ENCODE results near the gene TSHZ2. TPM values are rescaled to one million over a fixed set of nuclear protein-coding genes. Genes with fewer than 3 reads are reported as not detected.
"Not testable (repeated sequence)": the region's sequence is repeated elsewhere in the genome, so short reads cannot be mapped to it uniquely, and the experiment has no call there.

TSHZ2 gene
- polyA plus RNA-seq, 3 donors = 12.5 to 13.9 (median 13.7) TPM

DNA sequence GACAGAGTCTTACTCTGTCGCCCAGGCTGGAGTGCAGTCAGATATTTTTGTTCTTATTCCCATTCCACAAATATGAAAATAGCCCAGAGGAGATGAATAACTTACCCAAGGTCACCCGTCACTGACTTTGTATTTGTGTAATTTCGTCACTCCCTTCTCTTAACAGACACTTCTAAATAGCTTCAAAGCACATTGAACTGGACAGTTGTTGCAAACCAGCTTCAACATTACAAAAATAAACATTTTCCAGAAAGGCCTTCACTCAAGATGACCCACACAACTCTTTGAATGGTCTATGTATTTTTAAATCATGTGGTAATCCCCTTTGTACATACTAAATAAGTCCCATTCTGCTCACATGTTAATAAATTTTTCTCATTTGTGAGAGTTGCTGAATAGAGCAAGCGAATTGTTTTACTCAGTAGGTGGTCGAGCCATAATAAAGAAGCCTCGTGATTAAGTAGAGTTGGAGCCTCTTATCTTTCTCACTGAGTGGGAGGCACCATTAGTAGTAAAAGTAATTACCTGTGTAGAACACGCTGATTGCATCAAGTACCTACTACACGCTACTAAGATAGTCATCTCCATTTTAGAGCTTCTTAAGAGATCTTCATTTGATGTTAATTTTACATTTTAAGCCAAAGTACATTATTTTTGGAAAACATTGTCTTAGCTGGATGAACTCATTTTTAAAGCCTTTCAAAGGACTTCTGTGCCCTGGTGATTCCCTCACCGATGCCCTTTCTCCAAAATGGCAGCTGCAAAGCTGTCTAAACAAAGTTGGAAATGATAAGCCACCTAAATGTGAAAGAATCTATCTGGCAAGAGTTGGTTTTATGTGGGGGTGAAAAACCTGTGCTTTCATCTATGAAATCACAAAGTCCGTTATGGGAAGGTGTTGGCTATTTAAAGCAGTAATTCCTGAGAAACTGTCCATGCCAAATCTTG, 110.0 kb downstream of the TSHZ2 start:
- no peak for DNase-seq

DNA sequence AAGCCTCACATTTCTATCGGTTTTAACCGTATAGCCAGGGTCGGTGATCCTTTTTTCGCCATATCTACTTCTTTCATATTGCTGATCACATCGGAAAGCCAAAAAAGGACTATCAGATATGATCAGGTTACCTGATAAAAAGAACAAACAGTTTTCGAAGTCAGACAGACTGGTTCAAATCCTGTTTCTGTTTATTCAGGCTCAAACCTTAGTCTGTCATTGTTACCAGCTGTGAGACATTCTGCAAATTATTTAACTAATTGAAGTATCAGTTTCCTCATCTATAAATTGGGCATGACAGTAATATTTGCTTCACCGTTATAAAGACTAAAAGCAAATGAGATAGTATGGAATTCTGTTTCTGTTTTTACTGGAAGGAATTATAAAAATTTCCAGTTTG, 111.3 kb downstream of the TSHZ2 start:
- no peak for DNase-seq

DNA sequence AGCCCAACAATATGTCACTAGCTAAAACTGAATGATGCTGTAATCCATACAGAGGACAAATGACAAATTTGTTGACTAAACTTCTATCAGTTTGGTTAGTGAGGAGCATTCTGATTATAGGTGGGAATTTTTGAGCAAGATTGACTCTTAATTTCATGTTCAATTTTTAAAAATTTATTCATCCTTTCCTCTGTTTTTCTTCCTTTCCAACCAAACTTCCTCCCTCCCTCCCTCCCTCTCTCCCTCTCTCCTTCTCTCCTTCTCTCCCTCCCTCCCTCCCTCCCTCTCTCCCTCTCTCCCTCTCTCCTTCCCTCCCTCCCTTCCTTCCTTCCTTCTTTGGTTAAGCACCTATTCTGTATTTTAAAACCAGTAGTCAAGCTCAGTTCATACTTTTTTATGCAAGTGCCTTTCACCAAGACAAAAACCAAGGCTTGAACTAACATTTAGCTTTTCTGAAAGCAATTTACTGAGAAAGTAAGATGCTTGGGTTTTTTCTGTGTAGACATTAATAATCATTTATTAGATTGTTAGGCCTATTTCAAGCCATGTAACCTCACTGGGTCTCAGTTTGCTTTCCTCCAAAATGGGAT, 112.3 kb downstream of the TSHZ2 start:
- DNase-seq = no peak

DNA sequence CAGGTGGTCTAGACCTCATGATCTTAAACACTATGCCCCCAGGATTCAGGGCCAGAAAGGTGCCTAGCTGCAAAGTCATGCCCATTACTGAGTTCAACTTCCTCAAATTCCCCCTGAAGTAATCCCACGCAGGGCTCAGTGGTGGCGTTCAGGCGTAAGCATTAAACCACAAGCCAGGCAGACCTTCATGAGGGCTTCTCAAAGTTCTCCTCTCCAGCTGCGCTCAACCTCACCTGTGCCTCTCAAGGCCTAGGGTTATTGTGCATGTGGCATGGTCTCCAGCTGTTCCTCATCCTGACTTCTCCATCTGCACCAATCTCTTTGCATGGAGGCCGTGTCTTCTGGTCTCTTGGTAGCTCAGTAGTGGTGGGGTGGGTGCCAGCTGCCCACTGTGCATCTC, 113.6 kb downstream of the TSHZ2 start:
- no peak for DNase-seq

DNA sequence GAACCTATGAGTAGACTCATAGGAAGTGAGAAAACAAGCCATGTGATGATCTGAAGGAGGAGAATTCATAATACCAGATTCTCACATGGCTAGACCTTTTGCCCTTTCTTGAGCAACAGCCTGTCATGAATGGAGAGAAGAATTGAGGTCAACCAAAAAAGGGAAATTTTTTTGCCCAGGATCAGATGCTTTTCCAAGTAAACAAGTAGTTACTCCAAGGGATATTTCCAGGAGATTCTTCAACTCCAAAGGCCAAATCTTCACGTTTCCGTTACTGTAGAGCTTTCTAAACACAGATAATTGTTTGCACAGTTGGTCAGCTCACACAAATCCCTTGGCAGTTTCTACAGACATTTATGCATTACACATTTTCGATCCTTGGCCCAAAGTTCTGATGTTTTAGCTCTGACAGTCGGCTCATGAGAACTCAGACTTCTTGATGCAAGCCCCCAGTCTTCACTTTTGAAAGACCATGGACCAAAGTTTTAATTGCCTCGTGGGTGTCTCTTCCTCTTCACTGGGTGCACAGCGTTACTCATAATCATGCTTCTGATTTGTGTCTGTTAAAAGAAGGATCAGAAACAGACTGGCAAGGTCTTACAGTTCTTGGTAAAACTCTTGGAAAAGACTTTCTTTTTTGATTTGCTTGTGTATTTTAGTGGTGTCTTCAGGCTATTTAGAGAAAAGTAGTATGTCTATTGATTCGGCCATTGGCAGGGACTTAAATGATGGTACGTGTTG, 115.0 kb downstream of the TSHZ2 start:
- DNase-seq = no peak

DNA sequence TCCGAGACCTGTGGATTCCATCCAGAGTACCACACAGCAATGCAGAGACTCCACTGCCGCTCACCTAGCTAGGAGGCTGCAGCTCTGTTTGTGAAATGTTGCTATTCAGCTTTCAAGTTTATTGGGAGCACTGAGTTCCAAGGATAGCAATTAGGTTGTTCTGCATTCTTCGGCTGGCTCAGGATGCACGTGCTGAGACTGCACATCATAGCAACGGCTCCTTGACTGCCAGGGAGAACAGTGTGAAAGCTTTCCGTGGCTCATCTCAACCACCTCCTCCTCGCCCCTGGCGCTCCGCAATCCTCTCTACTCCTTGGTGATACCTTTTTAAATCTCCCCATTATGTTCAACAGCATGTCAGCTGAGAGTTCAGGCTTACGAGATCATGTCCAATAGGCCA, 116.6 kb downstream of the TSHZ2 start:
- DNase-seq = no peak

DNA sequence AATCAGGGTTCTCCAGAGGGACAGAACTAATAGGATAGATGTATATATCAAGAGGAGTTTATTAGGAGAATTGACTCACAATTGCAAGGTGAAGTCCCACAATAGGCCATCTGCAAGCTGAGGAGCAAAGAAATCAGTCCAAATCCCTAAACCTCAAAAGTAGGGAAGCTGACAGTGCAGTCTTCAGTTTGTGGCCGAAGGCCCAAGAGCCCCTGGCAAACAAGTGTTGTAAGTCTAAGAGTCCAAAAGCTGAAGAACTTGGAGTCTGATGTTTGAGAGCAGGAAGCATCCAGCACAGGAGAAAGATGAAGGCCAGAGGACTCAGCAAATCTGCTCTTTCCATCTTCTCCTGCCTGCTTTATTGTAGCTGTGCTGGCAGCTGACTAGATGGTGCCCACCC, 117.7 kb downstream of the TSHZ2 start:
- DNase-seq = not testable (repeated sequence)

DNA sequence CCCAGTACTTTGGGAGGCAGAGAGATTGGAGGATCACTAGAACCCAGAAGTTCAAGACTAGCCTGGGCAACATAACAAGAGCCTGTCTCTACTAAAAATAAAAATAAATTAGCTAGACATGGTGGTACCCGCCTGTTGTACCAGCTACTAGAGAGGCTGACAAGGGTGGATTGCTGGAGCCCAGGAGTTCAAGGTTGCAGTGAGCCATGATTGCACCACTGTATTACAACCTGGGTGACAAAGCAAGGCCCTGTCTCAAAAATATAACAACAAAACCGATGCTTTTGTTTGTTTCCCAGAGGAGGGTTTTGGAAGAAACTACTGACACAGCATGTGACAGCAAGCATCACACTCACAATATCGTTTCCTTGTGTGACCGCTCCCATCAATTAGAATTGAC, 119.6 kb downstream of the TSHZ2 start:
- no peak for DNase-seq

DNA sequence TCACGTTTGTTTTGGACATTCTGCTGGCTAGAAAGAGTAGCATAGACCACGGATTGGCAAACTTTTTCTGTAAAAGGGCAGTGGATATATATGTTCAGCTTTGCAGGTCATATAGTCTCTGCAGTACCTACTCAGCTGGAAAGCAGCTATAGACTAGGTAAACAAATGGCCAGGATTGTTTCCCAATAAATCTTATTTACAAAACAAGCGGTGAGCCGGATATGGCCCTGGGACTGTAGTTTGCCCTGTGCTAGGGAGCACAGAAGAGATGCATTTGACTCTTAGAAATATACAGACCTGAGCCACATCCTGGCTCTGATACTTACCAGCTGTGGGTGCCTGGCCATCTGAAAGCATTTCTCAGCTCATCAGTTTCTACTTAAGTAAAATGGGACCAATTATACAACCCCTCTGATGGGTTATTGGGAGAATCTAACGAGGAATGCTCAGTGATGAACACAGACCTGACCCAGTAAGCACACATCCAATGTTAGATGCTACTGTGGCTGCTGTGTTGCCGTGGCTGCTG, 120.7 kb downstream of the TSHZ2 start:
- DNase-seq = no peak

DNA sequence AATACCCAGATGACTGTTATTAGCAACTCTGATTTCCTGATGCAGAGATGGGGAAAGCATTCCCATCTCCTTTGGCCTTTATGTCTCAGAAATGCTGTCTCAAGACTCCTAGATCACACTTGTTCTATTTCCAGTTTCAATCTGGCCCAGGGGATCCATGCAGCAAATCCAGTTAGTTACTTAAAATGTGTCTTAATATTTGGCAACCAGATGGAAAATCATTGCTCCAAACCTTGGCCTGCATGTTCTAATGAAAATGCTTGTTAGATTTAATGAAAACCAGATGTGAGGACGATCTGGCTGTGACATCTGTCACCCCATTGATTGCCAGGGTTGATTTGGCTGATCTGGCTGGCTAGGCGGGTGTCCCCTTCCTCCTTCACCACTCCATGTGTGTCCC, 125.2 kb downstream of the TSHZ2 start:
- DNase-seq = no peak

DNA sequence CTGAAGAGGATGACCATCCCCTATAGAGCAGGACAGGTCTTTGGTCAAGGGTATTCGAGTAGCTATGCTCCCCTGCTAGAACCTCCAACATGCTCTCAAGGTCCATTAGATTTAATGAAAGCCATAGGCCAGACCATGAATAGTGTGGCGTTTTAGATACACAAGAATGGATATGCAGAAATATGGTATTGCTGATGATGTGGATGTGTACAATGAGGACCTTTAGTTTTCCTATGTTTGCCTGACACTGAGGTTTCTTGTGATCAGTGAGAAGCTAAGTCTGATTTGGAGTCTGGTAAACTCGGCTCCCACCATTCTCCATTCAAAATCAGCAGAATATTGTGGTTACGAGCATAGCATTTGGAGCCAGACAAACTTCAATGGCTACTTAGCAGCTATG, 125.6 kb downstream of the TSHZ2 start:
- DNase-seq = no peak

DNA sequence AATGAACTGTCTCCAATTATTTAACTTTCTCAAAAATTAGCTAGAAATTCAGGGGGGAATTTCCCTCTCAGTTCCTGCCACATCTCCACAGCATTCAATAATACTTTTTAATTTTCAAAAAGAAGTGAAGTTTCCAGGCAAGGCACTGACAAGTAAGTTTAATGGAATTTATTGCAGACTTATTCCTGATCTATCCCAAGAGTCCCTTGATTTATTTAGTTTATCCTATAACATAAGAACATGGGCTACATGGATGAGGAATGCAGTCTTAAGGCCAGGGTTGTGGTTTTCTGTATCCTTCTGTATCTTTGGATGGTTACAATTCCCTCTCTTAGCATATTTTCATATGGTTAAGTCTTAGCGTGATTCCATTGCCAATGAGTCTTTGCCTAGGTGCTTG, 126.5 kb downstream of the TSHZ2 start:
- DNase-seq = no peak

DNA sequence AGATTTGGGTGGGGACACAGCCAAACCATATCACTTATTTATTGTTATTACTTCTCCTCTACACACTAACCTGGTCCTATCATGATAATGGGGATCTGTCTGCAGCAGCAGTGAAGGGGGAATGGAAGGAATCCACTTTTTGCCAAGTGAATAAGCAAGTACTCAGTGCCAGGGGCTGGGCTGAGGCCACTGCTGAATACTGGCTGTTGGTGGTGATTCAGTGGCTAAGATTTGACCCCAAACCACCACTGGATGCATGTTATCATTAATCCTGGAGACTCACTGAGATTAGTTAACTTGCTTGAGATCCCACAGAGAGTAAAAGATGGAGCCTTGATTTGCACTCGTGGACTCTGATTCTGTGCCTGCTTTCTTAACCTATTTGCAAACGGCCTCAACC, 127.7 kb downstream of the TSHZ2 start:
- no peak for DNase-seq

DNA sequence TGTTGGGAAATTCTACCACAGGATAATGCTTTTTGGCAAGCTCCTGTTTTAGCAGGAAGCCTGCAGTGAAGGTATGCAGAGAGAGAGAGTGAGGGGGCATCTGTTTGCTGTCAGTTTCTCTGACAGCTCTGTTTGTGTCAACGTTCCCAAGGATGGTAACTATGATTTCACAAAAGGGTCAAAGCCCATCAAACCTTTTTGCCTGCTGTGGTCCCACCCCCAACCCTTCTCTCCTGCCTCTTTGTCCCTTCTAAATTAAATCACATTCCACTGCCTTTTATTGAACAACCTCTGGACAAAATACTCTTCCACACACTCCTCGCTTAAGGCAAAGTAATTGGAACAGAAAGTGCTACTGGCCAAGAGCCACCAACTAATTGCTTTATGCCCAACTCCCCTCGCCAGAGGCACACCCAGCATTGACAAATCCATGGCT, 128.3 kb downstream of the TSHZ2 start:
- DNase-seq = no peak

DNA sequence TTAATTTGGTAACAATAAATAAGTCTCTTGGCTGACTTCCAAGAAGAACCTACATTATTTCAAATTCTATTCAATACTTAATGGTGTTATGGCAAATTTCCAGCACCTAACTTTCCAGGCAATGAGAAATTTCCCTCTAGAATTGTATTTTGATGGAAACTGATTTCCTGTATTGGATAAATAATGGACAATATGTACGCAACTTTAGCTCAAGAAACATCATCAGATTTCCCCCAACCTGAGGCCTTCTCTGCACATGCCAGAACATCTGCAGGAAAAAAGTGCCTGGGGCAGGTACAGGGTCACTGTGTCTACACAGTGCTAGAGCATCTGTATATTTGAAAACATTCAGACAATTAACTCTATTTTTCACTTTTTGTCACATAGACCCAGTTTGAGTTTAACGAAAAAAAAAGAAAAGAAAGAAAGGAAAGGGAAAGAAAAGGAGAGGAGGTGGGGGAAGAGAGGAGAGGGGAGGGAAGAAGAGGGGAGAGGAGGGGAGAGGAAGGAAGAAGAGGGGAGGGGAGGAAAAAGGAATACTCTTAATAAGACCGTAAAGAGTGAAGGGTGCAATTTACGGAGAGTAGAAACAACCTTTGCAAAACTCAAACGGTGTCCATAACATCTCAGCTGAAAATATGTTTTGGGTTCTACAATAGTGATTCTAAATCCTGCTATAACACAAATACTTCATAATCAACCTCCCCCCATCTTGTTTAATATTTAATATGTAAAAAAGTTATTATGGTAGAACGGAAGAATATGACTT, 130.0 kb downstream of the TSHZ2 start:
- no peak for DNase-seq

DNA sequence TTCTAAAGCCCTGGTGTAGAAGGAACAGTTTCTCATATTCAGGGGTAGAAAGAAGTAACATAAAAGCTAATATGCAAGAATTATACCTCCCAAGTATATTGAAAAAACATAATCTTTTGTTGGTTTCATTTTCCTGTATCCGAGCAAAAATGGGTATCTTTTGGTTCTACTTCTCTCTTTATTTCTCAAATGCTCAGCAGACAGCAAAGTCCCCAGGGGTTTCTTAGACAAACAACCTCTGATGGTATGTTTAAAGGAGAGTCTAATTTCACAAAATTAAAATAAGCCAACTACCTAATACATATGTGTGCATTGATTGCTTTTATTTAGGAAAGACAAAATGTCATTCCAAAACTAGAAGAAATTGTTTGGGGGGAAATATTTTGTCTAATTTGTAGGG, 131.0 kb downstream of the TSHZ2 start:
- no peak for DNase-seq

DNA sequence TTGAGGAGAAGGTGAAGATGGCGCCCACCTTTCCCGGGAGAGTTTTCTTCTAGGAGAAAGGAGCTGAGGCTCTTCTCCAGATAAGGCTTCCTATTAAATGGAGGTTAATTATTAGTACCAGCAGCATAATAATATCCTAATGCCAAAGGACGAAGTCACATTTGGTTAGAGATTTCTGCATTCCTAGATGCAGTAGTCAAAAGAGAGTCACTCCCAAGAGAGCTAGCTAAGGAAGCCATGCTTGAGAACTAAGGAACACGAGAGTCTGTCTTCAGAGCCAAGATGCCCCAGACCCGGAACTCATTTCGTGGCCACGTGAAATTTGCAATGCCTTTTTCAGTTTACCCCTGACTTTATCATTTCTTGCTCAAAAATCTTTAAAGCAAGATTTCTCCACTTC, 132.7 kb downstream of the TSHZ2 start:
- DNase-seq = no peak

DNA sequence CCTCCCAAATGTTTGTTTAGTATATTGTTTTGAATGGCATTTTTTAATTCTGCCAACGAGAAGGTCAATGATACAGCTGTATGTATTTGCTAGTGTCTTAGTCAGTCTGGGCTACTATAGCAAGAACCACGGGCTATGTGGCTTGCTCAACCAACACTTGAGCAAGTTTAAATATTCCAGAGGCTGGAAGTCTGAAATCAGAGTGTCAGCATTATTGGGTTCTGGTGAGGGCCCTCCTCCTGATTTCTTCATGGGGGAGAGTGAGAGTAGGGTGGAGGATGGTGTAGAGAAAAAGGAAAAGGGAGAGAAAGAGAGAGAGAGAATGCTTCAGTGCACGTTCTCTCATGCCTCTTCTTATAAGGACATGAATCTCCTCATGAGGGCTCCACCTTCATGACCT, 144.6 kb downstream of the TSHZ2 start:
- no peak for DNase-seq

DNA sequence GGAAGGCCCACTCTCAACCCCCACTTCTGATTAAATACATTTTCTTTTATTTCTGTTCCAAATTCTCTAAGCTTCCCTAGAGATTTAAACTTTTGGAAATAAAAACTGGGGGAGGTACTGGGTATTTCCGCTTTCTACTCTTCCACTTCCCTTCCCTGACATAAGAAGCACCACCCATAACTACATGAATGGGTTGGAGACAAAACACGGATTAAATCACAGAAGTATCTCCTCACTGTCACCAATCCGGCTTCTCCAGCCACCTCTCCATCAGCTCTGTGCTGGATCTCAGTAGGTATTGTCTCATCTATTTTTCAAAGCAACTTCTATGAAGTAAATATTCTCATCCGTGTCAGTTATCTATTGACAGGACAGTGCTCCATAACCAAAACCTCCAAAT, 150.7 kb downstream of the TSHZ2 start:
- DNase-seq = no peak

DNA sequence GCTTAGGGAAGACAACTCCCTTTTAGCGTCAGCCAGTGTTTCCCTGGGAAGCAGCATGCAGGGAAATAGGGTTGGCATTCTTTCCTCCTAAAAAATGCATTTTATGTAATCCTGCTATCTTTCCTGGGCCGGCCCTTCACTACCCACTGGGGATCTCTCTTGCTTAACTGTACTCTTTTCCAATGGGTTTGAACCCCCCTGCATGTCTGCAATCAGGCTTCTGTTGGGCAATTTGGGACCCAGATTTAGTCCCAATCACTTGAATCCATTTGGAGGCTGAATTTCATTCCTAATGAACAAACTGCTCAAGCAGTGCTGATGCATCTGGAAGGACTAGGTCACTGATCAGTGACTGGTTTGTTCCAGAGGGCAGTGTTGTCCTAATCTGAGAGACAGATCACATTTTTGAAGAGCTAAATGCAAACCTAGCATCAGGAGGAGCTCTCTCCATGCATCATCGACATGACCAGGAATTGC, 152.0 kb downstream of the TSHZ2 start:
- DNase-seq = no peak

DNA sequence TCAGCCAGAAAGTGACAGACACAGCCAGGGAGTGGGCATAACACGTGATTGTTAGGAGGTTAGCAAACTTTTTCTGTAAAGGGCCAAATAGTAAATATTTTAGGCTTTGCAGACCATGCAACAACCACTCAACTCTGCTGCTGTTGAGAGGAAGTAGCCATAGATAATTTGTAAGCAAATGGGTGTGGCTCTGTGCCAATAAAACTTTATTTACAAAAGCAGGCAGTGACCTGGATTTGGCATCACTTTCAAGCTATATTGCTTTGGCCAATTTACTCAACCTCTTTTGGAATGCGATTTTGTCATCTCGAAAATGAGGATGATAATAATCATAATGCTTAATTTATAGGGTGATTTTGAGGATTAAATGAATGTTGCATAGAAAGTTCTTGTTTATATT, 152.6 kb downstream of the TSHZ2 start:
- DNase-seq = no peak

DNA sequence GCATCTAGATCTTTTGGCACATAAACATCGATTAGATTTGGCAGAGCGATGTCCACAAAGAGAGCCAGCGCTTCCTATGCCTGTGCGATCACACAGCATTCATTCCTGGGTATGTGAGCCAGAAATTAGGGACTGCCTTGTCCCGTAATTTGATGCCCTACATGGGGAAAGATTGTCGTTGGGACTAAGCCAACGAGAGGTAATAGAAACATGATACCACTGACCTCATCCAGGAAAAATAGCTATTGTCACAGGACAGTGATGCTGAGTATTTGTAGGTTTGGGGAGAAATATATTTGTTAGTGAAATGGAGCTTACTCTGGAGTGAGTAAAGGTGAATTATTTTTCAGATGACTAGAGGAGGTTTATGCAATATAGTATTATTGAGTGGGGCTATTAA, 154.0 kb downstream of the TSHZ2 start:
- DNase-seq = peak; percentile 75
